Cardiac muscle cell (in vitro differentiated cells and primary cell): ENCODE measurements around the gene FERD3L. TPM values are rescaled to one million over a fixed set of nuclear protein-coding genes. Genes with fewer than 3 reads are reported as not detected.

Experiments
- DNase-seq, 2 donors: peaks; one replicate each; pipeline versions ENCODE4 v3.0.0 to v3.0.0-alpha.2; 2010 to 2017; ENCODE audit warnings: low read depth in 1 of 2, low spot score in 1 of 2
- H3K27ac ChIP-seq: fragments of 200-600 bp; sonication (generic); 2 replicates; pipeline ENCODE4 v1.5.1; 2016
- H3K27me3 ChIP-seq: fragments of 200-600 bp; sonication (generic); 2 replicates; pipeline ENCODE4 v1.6.0; 2016; ENCODE audit warnings: control low read depth
- H3K36me3 ChIP-seq: fragments of 200-600 bp; sonication (generic); 2 replicates; pipeline ENCODE4 v1.5.1; 2016; ENCODE audit warnings: control low read depth
- H3K4me1 ChIP-seq: fragments of 200-600 bp; sonication (generic); 2 replicates; pipeline ENCODE4 v1.8.1; 2017; ENCODE audit warnings: low read depth, mild to moderate bottlenecking, mixed run types
- H3K4me3 ChIP-seq: fragments of 200-600 bp; sonication (generic); 2 replicates; pipeline ENCODE4 v1.5.1; 2016; ENCODE audit warnings: mild to moderate bottlenecking
- H3K9me3 ChIP-seq: fragments of 200-600 bp; sonication (generic); 2 replicates; pipeline ENCODE4 v1.5.1; 2017; ENCODE audit warnings: low read depth, mild to moderate bottlenecking, control low read depth
- polyA plus RNA-seq: library from polyadenylated mRNA; unstranded; fragments of >200 nt; fragmentation: Nextera tagmentation; extraction: Ambion mirVana; gene quantifications from 2 replicates; pipeline ENCODE4 v1.2.1, GENCODE V29; 2016
- total RNA-seq: library from RNA; depleted of rRNA; stranded (reverse); fragments of >200 nt; gene quantifications from 2 replicates; pipeline ENCODE4 v1.2.3, GENCODE V29; 2016
- TF ChIP-seq, protein P1 (sequence below): IDR thresholded peaks from 2 replicates; pipeline ENCODE4 v1.5.1; 2012; ENCODE audit warnings: low read depth, mild to moderate bottlenecking, low read length

FERD3L gene
- total and polyA plus RNA-seq, 2 experiments from 2014 or later: not detected

DNA sequence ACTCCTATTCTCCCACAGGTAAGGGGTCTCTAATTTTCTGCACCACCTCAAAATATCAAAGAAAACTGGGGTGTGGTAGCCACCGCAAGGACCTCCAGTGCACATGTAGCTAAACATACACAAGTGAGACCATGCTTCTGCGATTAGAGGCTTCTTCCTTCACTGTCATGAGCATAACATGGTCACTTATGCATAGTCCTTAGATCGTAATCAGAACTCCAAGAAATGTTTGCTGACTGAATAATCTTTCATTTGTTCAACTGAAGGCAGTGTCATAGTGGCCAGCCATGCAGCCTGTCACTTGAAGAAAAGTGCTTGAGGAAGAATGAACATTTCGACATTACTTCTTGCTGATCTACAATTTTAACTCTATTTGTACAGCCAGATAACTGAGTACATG, 42.3 kb downstream of the FERD3L start:
- Histone ChIP-seq H3K36me3 (no peaks in the 10 kb centered on the region), H3K27ac (no peak overlapping the region), H3K4me3 (no peak overlapping the region), H3K9me3 (no peaks in the 10 kb centered on the region), H3K4me1 (peaks cover 4% of the 10 kb centered on the region), H3K27me3 (peaks cover 32% of the 10 kb centered on the region)
- no peak for DNase-seq
- TF ChIP-seq, protein P1, sequence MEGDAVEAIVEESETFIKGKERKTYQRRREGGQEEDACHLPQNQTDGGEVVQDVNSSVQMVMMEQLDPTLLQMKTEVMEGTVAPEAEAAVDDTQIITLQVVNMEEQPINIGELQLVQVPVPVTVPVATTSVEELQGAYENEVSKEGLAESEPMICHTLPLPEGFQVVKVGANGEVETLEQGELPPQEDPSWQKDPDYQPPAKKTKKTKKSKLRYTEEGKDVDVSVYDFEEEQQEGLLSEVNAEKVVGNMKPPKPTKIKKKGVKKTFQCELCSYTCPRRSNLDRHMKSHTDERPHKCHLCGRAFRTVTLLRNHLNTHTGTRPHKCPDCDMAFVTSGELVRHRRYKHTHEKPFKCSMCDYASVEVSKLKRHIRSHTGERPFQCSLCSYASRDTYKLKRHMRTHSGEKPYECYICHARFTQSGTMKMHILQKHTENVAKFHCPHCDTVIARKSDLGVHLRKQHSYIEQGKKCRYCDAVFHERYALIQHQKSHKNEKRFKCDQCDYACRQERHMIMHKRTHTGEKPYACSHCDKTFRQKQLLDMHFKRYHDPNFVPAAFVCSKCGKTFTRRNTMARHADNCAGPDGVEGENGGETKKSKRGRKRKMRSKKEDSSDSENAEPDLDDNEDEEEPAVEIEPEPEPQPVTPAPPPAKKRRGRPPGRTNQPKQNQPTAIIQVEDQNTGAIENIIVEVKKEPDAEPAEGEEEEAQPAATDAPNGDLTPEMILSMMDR: no peak

DNA sequence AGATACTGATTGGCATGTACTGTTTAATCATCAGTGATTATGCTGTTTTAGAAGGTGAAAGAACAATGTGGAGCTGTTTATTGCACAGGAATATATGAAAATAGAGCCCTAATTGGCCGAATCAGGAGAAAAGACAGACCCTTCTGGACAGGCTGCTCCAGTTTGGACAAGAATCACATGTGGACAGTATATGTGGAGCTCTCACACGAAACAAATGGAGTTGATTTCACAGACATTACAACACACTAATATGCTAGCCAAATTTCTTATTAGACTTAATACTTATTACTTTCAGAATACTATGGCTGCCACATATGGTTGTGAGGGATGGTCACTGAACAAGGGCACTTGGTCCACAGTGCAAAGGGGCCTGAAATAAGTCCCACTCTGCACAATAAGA, 43.3 kb downstream of the FERD3L start:
- Histone ChIP-seq H3K9me3 (no peaks in the 10 kb centered on the region), H3K27ac (no peak overlapping the region), H3K4me1 (peaks cover 2% of the 10 kb centered on the region), H3K36me3 (no peaks in the 10 kb centered on the region), H3K27me3 (peaks cover 26% of the 10 kb centered on the region), H3K4me3 (no peak overlapping the region)
- DNase-seq: no peak
- TF ChIP-seq, protein P1: no peak

DNA sequence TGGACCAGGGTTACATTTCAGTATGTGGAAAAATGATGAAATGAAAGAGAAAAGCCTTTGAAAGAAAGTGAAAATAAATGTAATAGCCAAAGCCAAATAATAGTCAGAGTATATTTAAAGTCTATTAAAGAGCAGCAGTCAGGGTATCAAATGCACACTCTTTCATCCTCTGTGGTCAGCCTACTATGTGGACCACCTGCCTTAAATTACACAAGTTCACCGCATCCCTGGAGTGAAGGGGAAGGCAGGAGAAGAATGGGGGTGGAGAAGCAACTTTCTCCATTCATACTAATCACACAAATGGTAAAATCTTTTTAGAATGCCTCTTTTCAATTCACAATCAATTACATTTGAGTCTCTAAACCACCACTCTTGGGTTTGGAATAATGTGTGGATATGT, 43.7 kb downstream of the FERD3L start:
- Histone ChIP-seq H3K36me3 (no peaks in the 10 kb centered on the region), H3K9me3 (no peaks in the 10 kb centered on the region), H3K4me1 (no peaks in the 10 kb centered on the region), H3K27me3 (peaks cover 21% of the 10 kb centered on the region), H3K27ac (no peak overlapping the region), H3K4me3 (no peak overlapping the region)
- no peak for DNase-seq
- TF ChIP-seq, protein P1: no peak

DNA sequence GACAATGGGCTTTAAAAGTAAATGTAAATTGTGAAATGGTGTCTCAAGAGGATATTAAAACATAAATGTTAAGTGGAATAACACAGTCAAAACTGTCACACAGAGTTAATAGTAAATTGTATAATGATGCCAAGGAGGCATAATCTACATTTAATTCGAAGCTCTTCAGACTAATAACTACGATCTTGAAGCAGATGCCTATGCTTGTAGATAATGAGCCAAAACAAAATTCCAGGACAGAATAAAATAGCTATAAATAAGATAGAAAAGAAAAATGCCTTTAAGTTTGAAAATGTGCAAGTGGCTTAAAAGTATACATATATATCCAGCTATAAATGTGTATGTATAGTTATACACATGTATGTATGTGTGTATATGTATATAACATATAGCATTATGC, 45.3 kb downstream of the FERD3L start:
- Histone ChIP-seq H3K36me3 (no peaks in the 10 kb centered on the region), H3K27ac (no peak overlapping the region), H3K9me3 (no peaks in the 10 kb centered on the region), H3K4me1 (no peaks in the 10 kb centered on the region), H3K27me3 (peaks cover 6% of the 10 kb centered on the region), H3K4me3 (no peak overlapping the region)
- DNase-seq: no peak
- TF ChIP-seq, protein P1: no peak

DNA sequence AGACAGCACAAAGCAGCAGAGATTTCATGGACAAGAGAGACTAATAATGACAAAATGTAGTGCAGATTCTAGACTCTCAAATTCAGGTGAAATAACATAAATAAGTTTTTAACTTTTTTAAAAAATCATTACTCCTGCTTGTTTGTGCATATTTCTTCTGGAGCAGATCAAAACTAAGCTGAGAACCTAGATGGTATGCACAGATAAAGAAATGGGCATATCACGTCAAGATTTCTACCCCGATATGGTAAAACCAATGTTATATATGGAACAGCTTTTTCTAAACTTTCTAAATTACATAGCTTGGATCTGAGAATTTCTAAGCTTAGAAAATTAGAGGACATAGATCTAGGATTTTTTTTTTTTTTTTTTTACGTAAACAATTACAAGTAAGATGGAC, 46.0 kb downstream of the FERD3L start:
- Histone ChIP-seq H3K27me3 (no peaks in the 10 kb centered on the region), H3K9me3 (no peaks in the 10 kb centered on the region), H3K4me1 (no peaks in the 10 kb centered on the region), H3K27ac (no peak overlapping the region), H3K4me3 (no peak overlapping the region), H3K36me3 (no peaks in the 10 kb centered on the region)
- TF ChIP-seq, protein P1: no peak
- DNase-seq: no peak

DNA sequence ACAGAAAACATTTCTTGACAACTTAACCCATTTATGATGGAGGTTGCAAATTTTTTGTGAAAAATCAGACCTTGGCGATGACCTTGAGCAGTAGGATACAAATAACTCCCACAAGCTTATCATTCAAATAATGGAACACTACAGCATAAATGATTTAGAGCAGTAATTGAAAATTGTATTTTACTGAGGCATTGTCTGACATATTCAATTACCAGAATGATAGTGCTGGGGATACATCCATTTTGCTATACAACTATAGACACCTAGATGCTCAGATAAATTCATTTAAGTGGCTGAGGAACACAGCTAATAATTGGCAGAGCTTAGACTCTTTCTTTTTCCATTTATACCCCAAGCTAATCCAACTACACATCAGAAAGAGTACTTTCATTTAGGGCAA, 46.7 kb downstream of the FERD3L start:
- Histone ChIP-seq H3K4me3 (no peak overlapping the region), H3K36me3 (no peaks in the 10 kb centered on the region), H3K9me3 (no peaks in the 10 kb centered on the region), H3K27ac (no peak overlapping the region), H3K4me1 (no peaks in the 10 kb centered on the region), H3K27me3 (no peaks in the 10 kb centered on the region)
- no peak for DNase-seq
- TF ChIP-seq, protein P1: no peak
